ENCODE results near the gene TBC1D10B.
A peak's percentile ranks its signal among the peaks of the same experiment; 100 is the strongest.
"Not testable (repeated sequence)": the region's sequence is repeated elsewhere in the genome, so short reads cannot be mapped to it uniquely, and the experiment has no call there.

TBC1D10B gene

GRCh38 chr16:30335028-30335597 lies 35.2 kb downstream of the TBC1D10B start:
- DNase-seq (ENCODE audit: low read depth in 2 of 2), result peak; percentile 68 to 69

GRCh38 chr16:30334473-30334989 lies 35.8 kb downstream of the TBC1D10B start:
- DNase-seq (ENCODE audit: low read depth in 2 of 2), result peak; percentile 69 to 77

- not testable (repeated sequence) for DNase-seq (ENCODE audit: low read depth in 2 of 2)
Observed at GRCh38 chr16:30324220-30324619, 46.1 kb downstream of the TBC1D10B start.

GRCh38 chr16:30318647-30319046 lies 51.6 kb downstream of the TBC1D10B start:
- DNase-seq (ENCODE audit: low read depth in 2 of 2), result not testable (repeated sequence)

DNA sequence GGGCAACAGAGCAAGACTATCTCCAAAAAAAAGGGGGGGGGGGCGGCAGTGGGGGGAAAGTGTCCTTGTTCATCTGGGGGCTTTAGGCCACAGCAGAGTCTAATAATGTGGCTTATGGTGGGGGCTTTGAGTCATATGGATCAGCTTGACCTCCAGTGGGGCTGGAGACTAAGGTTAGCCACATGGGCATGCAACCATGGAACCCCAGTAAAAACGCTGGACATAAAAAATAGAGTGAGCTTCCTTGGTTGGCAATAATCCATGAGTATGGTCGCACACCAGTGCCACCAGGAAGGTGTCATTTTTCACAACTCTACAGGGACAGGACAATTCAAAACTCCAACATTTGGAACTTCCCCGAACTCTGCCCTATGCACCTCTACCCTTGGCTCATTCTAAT lies 59.4 kb downstream of the TBC1D10B start:
- not testable (repeated sequence) for DNase-seq (ENCODE audit: low read depth in 2 of 2)

GRCh38 chr16:30309255-30309654 lies 61.0 kb downstream of the TBC1D10B start:
- DNase-seq (ENCODE audit: low read depth in 2 of 2), result not testable (repeated sequence)

All from activated CD4-positive, alpha-beta T cell treated with anti-CD3 and anti-CD28 coated beads for 24 hours (primary cell).